ENCODE measurements around the gene GRM1.

- TF ChIP-seq POLR2A (IDR thresholded peaks at IDR 0.05) = no peak
- TF ChIP-seq EP300 (IDR thresholded peaks at IDR 0.05) = no peak
- TF ChIP-seq CTCF (IDR thresholded peaks at IDR 0.05) = no peak
Measured at GRCh38 chr6:146100776-146101175, 71.9 kb downstream of the GRM1 start.
